ENCODE results near the gene DDX39B. TPM values are rescaled to one million over a fixed set of nuclear protein-coding genes. Genes with fewer than 3 reads are reported as not detected.

Gene DDX39B
- total and polyA plus RNA-seq, 2 of the 4 experiments (the other 2 are of a cell fraction) = 371 to 796 TPM

DNA sequence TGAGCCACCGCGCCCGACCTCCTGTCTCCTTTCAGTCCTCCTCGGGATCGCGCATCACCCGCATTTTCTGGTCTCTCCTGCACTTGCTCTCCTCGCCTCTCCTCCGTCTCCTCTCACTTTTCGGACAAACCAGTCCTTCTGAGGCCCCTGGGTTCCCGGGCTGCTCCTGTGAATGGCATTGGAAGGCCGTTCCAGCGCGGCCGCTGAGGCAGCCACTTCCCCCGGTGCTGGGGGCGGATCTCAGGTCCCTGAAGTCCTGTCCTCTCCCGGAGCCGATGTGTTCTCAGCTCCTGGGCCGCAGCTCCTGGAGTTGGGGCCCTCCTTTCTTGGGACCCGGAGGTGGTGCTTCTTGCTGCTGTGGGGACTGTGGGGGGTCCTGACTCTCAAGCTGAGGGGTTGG lies 43.1 kb downstream of the DDX39B start:
- in situ Hi-C loops (cut with MboI; ENCODE audit: low sequenced_read_pairs) = no loop called here

More for the DNA sequence above, 43.1 kb downstream of the DDX39B start:
- H2AK5ac ChIP-seq (ENCODE audit: low read depth, low read length) = no peak overlapping the region
- no peak for TF ChIP-seq MXI1 (IDR thresholded peaks at IDR 0.05; ENCODE audit: borderline replicate concordance, low read depth, low read length)
- TF ChIP-seq, protein P1, sequence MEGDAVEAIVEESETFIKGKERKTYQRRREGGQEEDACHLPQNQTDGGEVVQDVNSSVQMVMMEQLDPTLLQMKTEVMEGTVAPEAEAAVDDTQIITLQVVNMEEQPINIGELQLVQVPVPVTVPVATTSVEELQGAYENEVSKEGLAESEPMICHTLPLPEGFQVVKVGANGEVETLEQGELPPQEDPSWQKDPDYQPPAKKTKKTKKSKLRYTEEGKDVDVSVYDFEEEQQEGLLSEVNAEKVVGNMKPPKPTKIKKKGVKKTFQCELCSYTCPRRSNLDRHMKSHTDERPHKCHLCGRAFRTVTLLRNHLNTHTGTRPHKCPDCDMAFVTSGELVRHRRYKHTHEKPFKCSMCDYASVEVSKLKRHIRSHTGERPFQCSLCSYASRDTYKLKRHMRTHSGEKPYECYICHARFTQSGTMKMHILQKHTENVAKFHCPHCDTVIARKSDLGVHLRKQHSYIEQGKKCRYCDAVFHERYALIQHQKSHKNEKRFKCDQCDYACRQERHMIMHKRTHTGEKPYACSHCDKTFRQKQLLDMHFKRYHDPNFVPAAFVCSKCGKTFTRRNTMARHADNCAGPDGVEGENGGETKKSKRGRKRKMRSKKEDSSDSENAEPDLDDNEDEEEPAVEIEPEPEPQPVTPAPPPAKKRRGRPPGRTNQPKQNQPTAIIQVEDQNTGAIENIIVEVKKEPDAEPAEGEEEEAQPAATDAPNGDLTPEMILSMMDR (conservative IDR thresholded peaks at IDR 0.05; ENCODE audit: low read depth, low read length) = no peak
- no peak for TF ChIP-seq FOS (IDR thresholded peaks at IDR 0.05; ENCODE audit: low read depth, low read length)
- TF ChIP-seq CEBPB (IDR thresholded peaks at IDR 0.05; ENCODE audit: low read depth, low read length) = no peak
- TF ChIP-seq RAD21 (IDR thresholded peaks at IDR 0.05; ENCODE audit: low read length) = no peak
- no peak for TF ChIP-seq SMC3 (IDR thresholded peaks at IDR 0.05; ENCODE audit: low read depth, low read length)
- H3K18ac ChIP-seq (ENCODE audit: low read depth, low read length) = no peak overlapping the region
- no peak overlapping the region for H3K56ac ChIP-seq (ENCODE audit: extremely low read depth, insufficient read depth, low read length)
- H2BK120ac ChIP-seq (ENCODE audit: low read depth, low read length) = no peak overlapping the region
- no peak overlapping the region for H4K5ac ChIP-seq (ENCODE audit: low read depth, low read length)
- peak overlapping the region; percentile 73 for H3K4me2 ChIP-seq (ENCODE audit: low read depth, low read length)
- H3K79me1 ChIP-seq (ENCODE audit: low read depth in 1 of 2, low read length in 2 of 2) = peaks cover 7 to 46% of the 10 kb centered on the region in 2 experiments; a peak in 3 of 4 replicates
- dilution Hi-C loops (cut with HindIII; ENCODE audit: low sequenced_read_pairs, unreplicated experiment) (no loop called here), intact Hi-C loops (cut with micrococcal nuclease) (no loop called here)
- no peak overlapping the region for H4K8ac ChIP-seq (ENCODE audit: low read depth in 2 of 2, low read length in 2 of 2)
- H3K14ac ChIP-seq (replicated peaks; ENCODE audit: low read depth, low read length) = no peak overlapping the region
- H3K4me1 ChIP-seq (ENCODE audit: control insufficient read depth, insufficient read depth, low read length) = peaks cover 3% of the 10 kb centered on the region
- H3K27me3 ChIP-seq (ENCODE audit: control insufficient read depth, insufficient read depth, low read length) = no peaks in the 10 kb centered on the region
- H2AFZ ChIP-seq (replicated peaks; ENCODE audit: low read length, poor library complexity) = peak overlapping the region; percentile 26
- H3K27ac ChIP-seq (ENCODE audit: insufficient read depth, low read length) = no peak overlapping the region
- H2BK15ac ChIP-seq (ENCODE audit: low read depth, low read length) = no peak overlapping the region
- ATAC-seq (ENCODE audit: low read depth) (no peak), DNase-seq (no peak)
- H3K4ac ChIP-seq (ENCODE audit: low read depth, low read length) = no peak overlapping the region
- POLR2A ChIA-PET (ENCODE audit: unreplicated experiment) = no interaction called here
- no peaks in the 10 kb centered on the region for H3K9me3 ChIP-seq (ENCODE audit: control insufficient read depth, insufficient read depth, low read length)
- no peak overlapping the region for H2AK9ac ChIP-seq (replicated peaks; ENCODE audit: low read depth, low read length, poor library complexity)
- no peak overlapping the region for H3K9ac ChIP-seq (ENCODE audit: low read depth, low read length)
- BruUV-seq (replicated peaks) = no TSS peak
- H2BK20ac ChIP-seq (ENCODE audit: low read depth, low read length) = no peak overlapping the region
- WGBS, 2 experiments (ENCODE audit: extremely low coverage in 2 of 2, insufficient read length in 1 of 2) = 0% methylated on average over 7 of the region's 21 CpGs; no CpG with 5 or more reads in 1 of the 2 experiments
- no peaks in the 10 kb centered on the region for H3K36me3 ChIP-seq (ENCODE audit: control insufficient read depth, insufficient read depth, low read length)
- H3K23ac ChIP-seq (ENCODE audit: low read depth, low read length) = peak overlapping the region; percentile 75; the same call in 1 of the 2 replicates
- CTCF ChIA-PET = no interaction called here
- no peak overlapping the region for H2BK5ac ChIP-seq (ENCODE audit: low read depth, low read length, poor library complexity, severe bottlenecking)
- peaks cover 11% of the 10 kb centered on the region; the same call in 1 of the 2 replicates for H4K20me1 ChIP-seq (ENCODE audit: insufficient read depth, low read length)
- 0 out of 2 replicates have a peak overlapping the region, but pooled peaks have one; percentile 7 for H3K4me3 ChIP-seq (ENCODE audit: insufficient read depth, low read depth, low read length)
- H4K91ac ChIP-seq (ENCODE audit: insufficient read depth, low read depth, low read length) = no peak overlapping the region
- H3K9me1 ChIP-seq (ENCODE audit: insufficient read depth, low read length) = peaks cover 6% of the 10 kb centered on the region
